HCT116 (cell line): ENCODE measurements around the gene MYBPC2.

Source experiments
- CTCF ChIP-seq, 3 experiments: fragments of 200-600 bp in 1 of 3; sonication (generic) in 1 of 3; IDR thresholded peaks in 2 of 3; conservative IDR thresholded peaks in 1 of 3; 2 replicates each; pipeline ENCODE4 v1.5.1; 2012 to 2017; ENCODE audit warnings: low read depth in 2 of 3, low read length in 2 of 3, antibody characterized with exemption in 1 of 3, borderline replicate concordance in 1 of 3, control low read depth in 1 of 3, mild to moderate bottlenecking in 1 of 3, mixed read lengths in 1 of 3, mixed run types in 1 of 3, moderate library complexity in 1 of 3; ENCODE audit not compliant: insufficient read depth in 1 of 3
- EZH2 ChIP-seq: fragments of 200-600 bp; sonication (generic); IDR thresholded peaks from 2 replicates; pipeline ENCODE4 v1.6.1; 2017; ENCODE audit warnings: antibody characterized with exemption, mixed run types
- EZH2phosphoT487 ChIP-seq: fragments of 200-600 bp; IDR thresholded peaks from 2 replicates; pipeline ENCODE4 v1.6.1; 2018; ENCODE audit warnings: antibody characterized with exemption, borderline replicate concordance
- MAX ChIP-seq: IDR thresholded peaks from 2 replicates; pipeline ENCODE4 v1.6.1; 2012
- POLR2A ChIP-seq: IDR thresholded peaks from 2 replicates; pipeline ENCODE4 v1.7.0; 2011; ENCODE audit warnings: borderline replicate concordance; ENCODE audit not compliant: insufficient read depth, insufficient read length; ENCODE audit errors: extremely low read depth
- SP1 ChIP-seq: IDR thresholded peaks from 2 replicates; pipeline ENCODE4 v1.6.1; 2012; ENCODE audit warnings: low read depth

- TF ChIP-seq CTCF (IDR thresholded peaks at IDR 0.05 in 2 of 3, conservative IDR thresholded peaks at IDR 0.05 in 1 of 3; ENCODE audit: borderline replicate concordance in 1 of 3, insufficient read depth in 1 of 3, low read depth in 2 of 3, low read length in 2 of 3) (no peak), EZH2phosphoT487 (no peak), EZH2 (no peak), SP1 (no peak), POLR2A (no peak), MAX (no peak)
Measured at GRCh38 chr19:50485284-50485955, 52.7 kb downstream of the MYBPC2 start.
